ENCODE data around the gene SPINT2. TPM values are rescaled to one million over a fixed set of nuclear protein-coding genes. Genes with fewer than 3 reads are reported as not detected.
A peak's percentile ranks its signal among the peaks of the same experiment; 100 is the strongest.
"Not testable (repeated sequence)": the region's sequence is repeated elsewhere in the genome, so short reads cannot be mapped to it uniquely, and the experiment has no call there.

The SPINT2 gene
- total and polyA plus RNA-seq, 7 donors, result 14.3 to 616 (median 20.7) TPM

DNA sequence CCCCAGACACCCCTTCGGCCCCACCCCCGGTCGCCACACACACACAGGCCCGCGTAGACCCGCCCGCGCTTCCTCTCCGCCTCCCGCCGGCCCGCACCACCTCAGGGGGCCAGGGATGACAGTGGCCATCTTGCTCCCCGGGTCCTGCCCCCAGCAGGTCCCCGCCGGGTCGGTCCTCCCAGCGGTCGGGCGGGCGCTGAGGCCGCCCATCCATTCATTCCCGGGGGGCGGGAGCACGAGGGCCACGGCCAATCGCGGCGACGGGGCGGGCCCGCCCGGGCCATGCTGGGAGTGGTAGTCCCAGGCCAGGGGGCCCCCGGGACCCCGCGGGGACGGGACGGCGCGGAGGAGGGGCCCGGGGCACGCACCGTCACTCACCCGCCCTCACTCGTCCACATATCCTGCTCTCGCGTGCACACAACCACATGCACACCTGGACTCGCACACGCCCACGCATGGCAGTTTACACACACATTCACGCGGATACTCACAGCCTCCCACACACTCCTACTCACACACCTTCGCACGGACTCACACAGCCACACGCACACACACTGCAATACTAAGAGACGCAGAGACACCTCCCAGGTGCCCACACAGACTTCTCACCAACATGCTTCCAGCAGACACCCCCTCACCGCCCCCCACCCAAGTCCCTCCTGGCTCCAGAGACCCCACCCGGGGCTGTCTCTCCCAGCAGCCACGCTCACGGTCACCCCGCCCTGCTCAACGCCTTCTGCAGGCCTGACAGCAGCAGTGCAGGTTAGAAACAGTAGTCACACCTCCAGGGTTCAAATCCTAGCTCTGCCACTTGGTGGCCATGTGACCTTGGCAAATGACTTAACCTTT lies 40.1 kb upstream of the SPINT2 start, which contains the start of gene DPF1:
Gene DPF1, minus strand, starts transcription at position 209 of the 849 bp plus-strand sequence. Its CDS starts 80 bp downstream, at position 129.
- no peaks in the 10 kb centered on the region for H3K36me3 ChIP-seq
- peak within 1 kb of the TSS in 3 of 4 donors; percentile 18 to 45 (median 40) for H3K4me3 ChIP-seq
- no peak within 1 kb of the TSS for H3K27ac ChIP-seq
- intact Hi-C loops (cut with DNase I), result loop anchor here (10.0 kb wide), 1 partner anchor 319 kb away; the partner anchor contains the start of genes SIPA1L3 and WDR87
- peaks cover 35 to 94% (median 70%) of the 10 kb centered on the region in 3 donors for H3K27me3 ChIP-seq
- TF ChIP-seq POLR2A (IDR thresholded peaks at IDR 0.05) (no peak), POLR2AphosphoS5 (IDR thresholded peaks at IDR 0.05) (no peak), EP300 (IDR thresholded peaks at IDR 0.05) (no peak)
- TF ChIP-seq, protein P1, sequence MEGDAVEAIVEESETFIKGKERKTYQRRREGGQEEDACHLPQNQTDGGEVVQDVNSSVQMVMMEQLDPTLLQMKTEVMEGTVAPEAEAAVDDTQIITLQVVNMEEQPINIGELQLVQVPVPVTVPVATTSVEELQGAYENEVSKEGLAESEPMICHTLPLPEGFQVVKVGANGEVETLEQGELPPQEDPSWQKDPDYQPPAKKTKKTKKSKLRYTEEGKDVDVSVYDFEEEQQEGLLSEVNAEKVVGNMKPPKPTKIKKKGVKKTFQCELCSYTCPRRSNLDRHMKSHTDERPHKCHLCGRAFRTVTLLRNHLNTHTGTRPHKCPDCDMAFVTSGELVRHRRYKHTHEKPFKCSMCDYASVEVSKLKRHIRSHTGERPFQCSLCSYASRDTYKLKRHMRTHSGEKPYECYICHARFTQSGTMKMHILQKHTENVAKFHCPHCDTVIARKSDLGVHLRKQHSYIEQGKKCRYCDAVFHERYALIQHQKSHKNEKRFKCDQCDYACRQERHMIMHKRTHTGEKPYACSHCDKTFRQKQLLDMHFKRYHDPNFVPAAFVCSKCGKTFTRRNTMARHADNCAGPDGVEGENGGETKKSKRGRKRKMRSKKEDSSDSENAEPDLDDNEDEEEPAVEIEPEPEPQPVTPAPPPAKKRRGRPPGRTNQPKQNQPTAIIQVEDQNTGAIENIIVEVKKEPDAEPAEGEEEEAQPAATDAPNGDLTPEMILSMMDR (IDR thresholded peaks at IDR 0.05), result no peak
- peaks cover 0 to 23% (median 22%) of the 10 kb centered on the region in 4 donors for H3K4me1 ChIP-seq
- H3K9me3 ChIP-seq, result no peaks in the 10 kb centered on the region
- WGBS, 2 donors, result 2 to 3% methylated on average over 61 of the region's 61 CpGs
- no peak for DNase-seq

GRCh38 chr19:38224863-38225218 lies 39.5 kb upstream of the SPINT2 start:
- peaks cover 36 to 94% (median 74%) of the 10 kb centered on the region in 3 donors for H3K27me3 ChIP-seq
- H3K4me3 ChIP-seq, H3K36me3 ChIP-seq, DNase-seq, H3K9me3 ChIP-seq, H3K27ac ChIP-seq: not testable (repeated sequence)
- 76 to 88% methylated on average over 6 of the region's 6 CpGs for WGBS, 2 donors
- H3K4me1 ChIP-seq, result peaks cover 0 to 26% (median 24%) of the 10 kb centered on the region in 4 donors
- intact Hi-C loops (cut with DNase I), result loop anchor here (10.0 kb wide), 1 partner anchor 320 kb away; the partner anchor contains the start of genes SIPA1L3 and WDR87

GRCh38 chr19:38227287-38228004 lies 36.9 kb upstream of the SPINT2 start:
- TF ChIP-seq POLR2AphosphoS5 (IDR thresholded peaks at IDR 0.05), result no peak
- TF ChIP-seq POLR2A (IDR thresholded peaks at IDR 0.05), result no peak
- no peak for TF ChIP-seq EP300 (IDR thresholded peaks at IDR 0.05)
- TF ChIP-seq, protein P1 (IDR thresholded peaks at IDR 0.05), result no peak
- H3K36me3 ChIP-seq, result no peaks in the 10 kb centered on the region
- 64 to 70% methylated on average over 11 of the region's 11 CpGs for WGBS, 2 donors
- peaks cover 40 to 100% (median 92%) of the 10 kb centered on the region in 3 donors for H3K27me3 ChIP-seq
- DNase-seq, result no peak
- H3K27ac ChIP-seq, result no peak overlapping the region
- H3K4me1 ChIP-seq, result peaks cover 0 to 26% (median 24%) of the 10 kb centered on the region in 4 donors
- H3K4me3 ChIP-seq, result no peak overlapping the region
- no peaks in the 10 kb centered on the region for H3K9me3 ChIP-seq
- intact Hi-C loops (cut with DNase I), result loop anchor here (10.0 kb wide), 1 partner anchor 323 kb away; the partner anchor contains the start of genes SIPA1L3 and WDR87

DNA sequence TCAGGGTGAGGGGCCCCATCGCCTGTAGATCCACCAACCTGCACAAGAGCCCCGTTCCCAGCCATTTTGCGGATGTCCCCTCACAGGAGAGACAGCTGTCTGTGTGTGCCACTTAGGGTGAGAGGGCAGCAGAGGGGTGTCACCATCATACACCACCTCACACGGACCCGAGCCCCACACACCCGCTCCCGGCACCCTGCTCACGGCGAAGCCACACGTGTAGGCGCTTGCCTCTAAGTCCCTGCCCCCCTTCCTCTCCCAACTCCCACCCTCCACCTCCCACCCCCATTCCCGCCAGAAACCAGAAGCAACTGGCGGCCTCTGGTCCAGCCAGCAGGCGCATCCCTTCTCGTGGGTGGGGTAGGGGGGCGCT lies 36.4 kb upstream of the SPINT2 start:
- Histone ChIP-seq H3K4me3 (no peak overlapping the region), H3K27ac (no peak overlapping the region), H3K9me3 (no peaks in the 10 kb centered on the region), H3K4me1 (peaks cover 0 to 26% (median 24%) of the 10 kb centered on the region in 4 donors), H3K27me3 (peaks cover 40 to 100% (median 92%) of the 10 kb centered on the region in 3 donors), H3K36me3 (no peaks in the 10 kb centered on the region)
- intact Hi-C loops (cut with DNase I), result loop anchor here (10.0 kb wide), 1 partner anchor 323 kb away; the partner anchor contains the start of genes SIPA1L3 and WDR87
- WGBS, 2 donors, result 12 to 14% methylated on average over 15 to 16 of the region's 16 CpGs
- TF ChIP-seq POLR2AphosphoS5 (IDR thresholded peaks at IDR 0.05) (no peak), POLR2A (IDR thresholded peaks at IDR 0.05) (no peak), EP300 (IDR thresholded peaks at IDR 0.05) (no peak)
- TF ChIP-seq, protein P1 (IDR thresholded peaks at IDR 0.05), result no peak
- DNase-seq, result no peak

All from sigmoid colon (tissue), 7 donors.